ENCODE data around the gene NUBP2.

DNA sequence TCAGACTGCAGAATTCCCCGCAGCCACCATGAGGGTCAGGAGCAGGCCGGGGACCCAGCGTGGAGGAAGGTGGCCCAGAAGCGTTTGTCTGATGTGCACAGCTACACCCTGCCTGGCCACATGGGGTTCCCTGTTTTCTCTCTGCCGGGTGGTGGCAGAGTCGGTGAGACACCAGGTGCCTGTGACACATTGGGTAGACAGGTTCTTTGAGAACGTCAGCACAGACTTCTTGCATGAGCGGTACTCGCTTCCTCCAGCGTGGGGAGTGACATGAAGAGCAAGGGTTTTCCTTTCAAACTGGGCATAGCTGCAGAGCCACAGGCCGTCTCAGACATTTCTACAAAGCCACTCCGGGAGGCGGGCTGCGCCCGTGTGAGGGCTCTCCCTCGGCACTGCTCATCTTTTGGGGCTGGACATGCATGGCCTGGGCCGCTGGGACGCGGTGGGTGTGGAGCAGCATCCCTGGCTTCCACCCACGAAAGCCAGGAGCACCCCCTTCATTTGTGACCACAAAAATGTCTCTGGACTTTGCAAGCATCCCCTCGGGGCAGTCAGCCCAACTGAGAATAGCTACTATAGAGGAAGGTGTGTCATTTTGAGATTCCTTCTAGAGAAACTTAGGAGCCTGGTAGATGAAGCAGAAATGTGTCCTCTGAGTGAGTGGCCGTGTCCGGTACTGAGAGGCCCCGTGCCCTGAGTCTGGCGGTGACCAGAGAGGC lies 37.4 kb upstream of the NUBP2 start:
- no peak for TF ChIP-seq POU2F2 (IDR thresholded peaks at IDR 0.05; ENCODE audit: borderline replicate concordance, low read depth, low read length)
- TF ChIP-seq EP300 (IDR thresholded peaks at IDR 0.05; ENCODE audit: borderline replicate concordance in 1 of 2, control insufficient read depth in 1 of 2, low read depth in 2 of 2, low read length in 2 of 2) = no peak
- TF ChIP-seq, protein P1, sequence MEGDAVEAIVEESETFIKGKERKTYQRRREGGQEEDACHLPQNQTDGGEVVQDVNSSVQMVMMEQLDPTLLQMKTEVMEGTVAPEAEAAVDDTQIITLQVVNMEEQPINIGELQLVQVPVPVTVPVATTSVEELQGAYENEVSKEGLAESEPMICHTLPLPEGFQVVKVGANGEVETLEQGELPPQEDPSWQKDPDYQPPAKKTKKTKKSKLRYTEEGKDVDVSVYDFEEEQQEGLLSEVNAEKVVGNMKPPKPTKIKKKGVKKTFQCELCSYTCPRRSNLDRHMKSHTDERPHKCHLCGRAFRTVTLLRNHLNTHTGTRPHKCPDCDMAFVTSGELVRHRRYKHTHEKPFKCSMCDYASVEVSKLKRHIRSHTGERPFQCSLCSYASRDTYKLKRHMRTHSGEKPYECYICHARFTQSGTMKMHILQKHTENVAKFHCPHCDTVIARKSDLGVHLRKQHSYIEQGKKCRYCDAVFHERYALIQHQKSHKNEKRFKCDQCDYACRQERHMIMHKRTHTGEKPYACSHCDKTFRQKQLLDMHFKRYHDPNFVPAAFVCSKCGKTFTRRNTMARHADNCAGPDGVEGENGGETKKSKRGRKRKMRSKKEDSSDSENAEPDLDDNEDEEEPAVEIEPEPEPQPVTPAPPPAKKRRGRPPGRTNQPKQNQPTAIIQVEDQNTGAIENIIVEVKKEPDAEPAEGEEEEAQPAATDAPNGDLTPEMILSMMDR (IDR thresholded peaks at IDR 0.05 in 2 of 3, conservative IDR thresholded peaks at IDR 0.05 in 1 of 3; ENCODE audit: control insufficient read depth in 2 of 3, extremely low read depth in 1 of 3, insufficient read depth in 1 of 3, low read depth in 3 of 3, low read length in 3 of 3) = no peak
- TF ChIP-seq MYB (IDR thresholded peaks at IDR 0.05; ENCODE audit: borderline replicate concordance, low read depth, low read length) = no peak
- no peak for TF ChIP-seq TCF3 (IDR thresholded peaks at IDR 0.05; ENCODE audit: borderline replicate concordance, insufficient read depth, low read depth, low read length)
- TF ChIP-seq POLR2A (IDR thresholded peaks at IDR 0.05; ENCODE audit: low read depth, low read length) = no peak
- TF ChIP-seq, protein P2, sequence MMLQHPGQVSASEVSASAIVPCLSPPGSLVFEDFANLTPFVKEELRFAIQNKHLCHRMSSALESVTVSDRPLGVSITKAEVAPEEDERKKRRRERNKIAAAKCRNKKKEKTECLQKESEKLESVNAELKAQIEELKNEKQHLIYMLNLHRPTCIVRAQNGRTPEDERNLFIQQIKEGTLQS (IDR thresholded peaks at IDR 0.05; ENCODE audit: borderline replicate concordance, extremely low read depth, low read depth, low read length) = no peak
- TF ChIP-seq HDAC2 (IDR thresholded peaks at IDR 0.05) = no peak
- TF ChIP-seq, protein P3, sequence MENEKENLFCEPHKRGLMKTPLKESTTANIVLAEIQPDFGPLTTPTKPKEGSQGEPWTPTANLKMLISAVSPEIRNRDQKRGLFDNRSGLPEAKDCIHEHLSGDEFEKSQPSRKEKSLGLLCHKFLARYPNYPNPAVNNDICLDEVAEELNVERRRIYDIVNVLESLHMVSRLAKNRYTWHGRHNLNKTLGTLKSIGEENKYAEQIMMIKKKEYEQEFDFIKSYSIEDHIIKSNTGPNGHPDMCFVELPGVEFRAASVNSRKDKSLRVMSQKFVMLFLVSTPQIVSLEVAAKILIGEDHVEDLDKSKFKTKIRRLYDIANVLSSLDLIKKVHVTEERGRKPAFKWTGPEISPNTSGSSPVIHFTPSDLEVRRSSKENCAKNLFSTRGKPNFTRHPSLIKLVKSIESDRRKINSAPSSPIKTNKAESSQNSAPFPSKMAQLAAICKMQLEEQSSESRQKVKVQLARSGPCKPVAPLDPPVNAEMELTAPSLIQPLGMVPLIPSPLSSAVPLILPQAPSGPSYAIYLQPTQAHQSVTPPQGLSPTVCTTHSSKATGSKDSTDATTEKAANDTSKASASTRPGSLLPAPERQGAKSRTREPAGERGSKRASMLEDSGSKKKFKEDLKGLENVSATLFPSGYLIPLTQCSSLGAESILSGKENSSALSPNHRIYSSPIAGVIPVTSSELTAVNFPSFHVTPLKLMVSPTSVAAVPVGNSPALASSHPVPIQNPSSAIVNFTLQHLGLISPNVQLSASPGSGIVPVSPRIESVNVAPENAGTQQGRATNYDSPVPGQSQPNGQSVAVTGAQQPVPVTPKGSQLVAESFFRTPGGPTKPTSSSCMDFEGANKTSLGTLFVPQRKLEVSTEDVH (IDR thresholded peaks at IDR 0.05; ENCODE audit: low read depth, partially characterized antibody) = no peak
- TF ChIP-seq, protein P4, sequence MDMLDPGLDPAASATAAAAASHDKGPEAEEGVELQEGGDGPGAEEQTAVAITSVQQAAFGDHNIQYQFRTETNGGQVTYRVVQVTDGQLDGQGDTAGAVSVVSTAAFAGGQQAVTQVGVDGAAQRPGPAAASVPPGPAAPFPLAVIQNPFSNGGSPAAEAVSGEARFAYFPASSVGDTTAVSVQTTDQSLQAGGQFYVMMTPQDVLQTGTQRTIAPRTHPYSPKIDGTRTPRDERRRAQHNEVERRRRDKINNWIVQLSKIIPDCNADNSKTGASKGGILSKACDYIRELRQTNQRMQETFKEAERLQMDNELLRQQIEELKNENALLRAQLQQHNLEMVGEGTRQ (IDR thresholded peaks at IDR 0.05; ENCODE audit: borderline replicate concordance, low read depth, low read length) = no peak
- no peak for TF ChIP-seq ESRRA (IDR thresholded peaks at IDR 0.05; ENCODE audit: low read length)
